ENCODE data around the gene PNLIPRP2.

The PNLIPRP2 gene

DNA sequence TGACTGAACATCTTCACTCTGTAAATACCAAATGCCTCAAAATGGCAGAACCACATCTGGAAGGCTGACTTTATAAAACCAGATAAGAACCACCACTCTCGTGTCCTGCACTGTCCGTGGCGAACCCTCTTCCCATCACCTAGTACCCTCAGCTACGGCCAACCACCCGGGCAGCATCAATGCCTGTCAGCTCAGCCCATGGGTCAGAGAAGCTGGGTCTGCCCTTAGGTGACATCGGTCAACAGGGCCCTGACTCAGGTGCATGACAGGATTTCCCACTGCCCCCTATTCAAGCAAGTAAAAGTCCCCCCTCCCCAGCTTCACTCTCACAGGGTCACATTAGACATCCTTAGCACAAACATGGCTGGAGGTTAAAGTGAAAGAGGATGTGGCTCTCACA, 65.1 kb downstream of the PNLIPRP2 start:
- H3K79me1 ChIP-seq (replicated peaks; ENCODE audit: low read length, poor library complexity, severe bottlenecking): peaks cover 34% of the 10 kb centered on the region
- H2AFZ ChIP-seq (ENCODE audit: low read depth, low read length): no peak overlapping the region
- no peak overlapping the region for H4K91ac ChIP-seq (ENCODE audit: low read length)
- no peak for DNase-seq
- no peak overlapping the region for H3K4me3 ChIP-seq (ENCODE audit: insufficient read depth in 1 of 2, low read depth in 1 of 2, low read length in 2 of 2)
- H2BK15ac ChIP-seq (ENCODE audit: low read depth, poor library complexity, severe bottlenecking): no peak overlapping the region
- H2BK12ac ChIP-seq (ENCODE audit: low read length in 2 of 2): no peak overlapping the region
- H3K23ac ChIP-seq (ENCODE audit: low read length in 2 of 2): no peak overlapping the region
- H2BK5ac ChIP-seq (ENCODE audit: low read depth, low read length, poor library complexity, severe bottlenecking): no peak overlapping the region
- H2BK120ac ChIP-seq (ENCODE audit: low read depth, low read length): no peak overlapping the region
- no peak overlapping the region for H2AK5ac ChIP-seq (ENCODE audit: low read length, severe bottlenecking)
- no peak overlapping the region for H3K27ac ChIP-seq (ENCODE audit: low read length, poor library complexity, severe bottlenecking)
- H4K8ac ChIP-seq (ENCODE audit: low read length): no peak overlapping the region
- no peak overlapping the region for H3K14ac ChIP-seq (ENCODE audit: low read length in 2 of 2)
- H3K9ac ChIP-seq (ENCODE audit: low read length): no peak overlapping the region
- no peak overlapping the region for H3K4me2 ChIP-seq (ENCODE audit: low read length, poor library complexity, severe bottlenecking)
- H3K9me3 ChIP-seq (ENCODE audit: control insufficient read depth, low read length): no peaks in the 10 kb centered on the region
- peaks cover 29% of the 10 kb centered on the region for H3K4me1 ChIP-seq (ENCODE audit: control insufficient read depth, insufficient read depth, low read depth, low read length)
- H3K27me3 ChIP-seq (ENCODE audit: control insufficient read depth in 1 of 2, insufficient read depth in 1 of 2, low read length in 2 of 2): no peaks in the 10 kb centered on the region
- 92% methylated on average over 6 of the region's 6 CpGs for WGBS
- no peak overlapping the region for H3K4ac ChIP-seq (ENCODE audit: low read depth in 1 of 2, low read length in 2 of 2)
- H3K18ac ChIP-seq (ENCODE audit: low read depth in 1 of 2, low read length in 2 of 2): no peak overlapping the region
- peaks cover 32 to 69% of the 10 kb centered on the region in 2 experiments for H3K36me3 ChIP-seq (ENCODE audit: control insufficient read depth in 1 of 2, insufficient read depth in 2 of 2, low read depth in 1 of 2, low read length in 2 of 2)

DNA sequence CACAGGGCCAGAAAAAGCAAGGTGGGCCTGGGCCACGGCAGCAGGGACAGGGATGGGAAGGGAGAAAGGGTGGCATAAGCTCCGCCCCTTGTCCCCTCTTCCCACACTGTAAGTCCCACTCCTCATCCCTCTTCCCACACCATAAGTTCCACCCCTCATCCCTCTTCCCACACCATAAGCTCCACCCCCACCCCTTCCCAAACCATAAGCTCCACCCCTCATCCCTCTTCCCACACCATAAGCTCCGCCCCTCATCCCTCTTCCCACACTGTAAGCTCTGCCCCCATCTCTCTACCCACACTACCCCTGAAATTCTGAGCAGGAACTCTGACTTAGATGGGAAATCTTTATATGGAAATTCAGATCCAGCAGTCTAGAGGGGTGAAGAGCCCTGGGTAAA, 65.9 kb downstream of the PNLIPRP2 start:
- no peak overlapping the region for H2AFZ ChIP-seq (ENCODE audit: low read depth, low read length)
- no peak overlapping the region for H3K27ac ChIP-seq (ENCODE audit: low read length, poor library complexity, severe bottlenecking)
- no peak overlapping the region for H4K91ac ChIP-seq (ENCODE audit: low read length)
- no peak overlapping the region for H2BK120ac ChIP-seq (ENCODE audit: low read depth, low read length)
- peaks cover 30% of the 10 kb centered on the region for H3K79me1 ChIP-seq (replicated peaks; ENCODE audit: low read length, poor library complexity, severe bottlenecking)
- H2BK15ac ChIP-seq (ENCODE audit: low read depth, poor library complexity, severe bottlenecking): no peak overlapping the region
- no peak overlapping the region for H4K8ac ChIP-seq (ENCODE audit: low read length)
- no peak overlapping the region for H3K23ac ChIP-seq (ENCODE audit: low read length in 2 of 2)
- H3K4ac ChIP-seq (ENCODE audit: low read depth in 1 of 2, low read length in 2 of 2): no peak overlapping the region
- H3K36me3 ChIP-seq (ENCODE audit: control insufficient read depth in 1 of 2, insufficient read depth in 2 of 2, low read depth in 1 of 2, low read length in 2 of 2): peaks cover 32 to 68% of the 10 kb centered on the region in 2 experiments
- no peak overlapping the region for H2BK12ac ChIP-seq (ENCODE audit: low read length in 2 of 2)
- H2AK5ac ChIP-seq (ENCODE audit: low read length, severe bottlenecking): no peak overlapping the region
- peaks cover 35% of the 10 kb centered on the region for H3K4me1 ChIP-seq (ENCODE audit: control insufficient read depth, insufficient read depth, low read depth, low read length)
- 76% methylated on average over 3 of the region's 3 CpGs for WGBS
- H3K9me3 ChIP-seq (ENCODE audit: control insufficient read depth, low read length): no peaks in the 10 kb centered on the region
- no peak for DNase-seq
- H3K4me2 ChIP-seq (ENCODE audit: low read length, poor library complexity, severe bottlenecking): no peak overlapping the region
- H3K14ac ChIP-seq (ENCODE audit: low read length in 2 of 2): no peak overlapping the region
- no peak overlapping the region for H3K18ac ChIP-seq (ENCODE audit: low read depth in 1 of 2, low read length in 2 of 2)
- no peak overlapping the region for H3K4me3 ChIP-seq (ENCODE audit: insufficient read depth in 1 of 2, low read depth in 1 of 2, low read length in 2 of 2)
- H2BK5ac ChIP-seq (ENCODE audit: low read depth, low read length, poor library complexity, severe bottlenecking): no peak overlapping the region
- no peak overlapping the region for H3K9ac ChIP-seq (ENCODE audit: low read length)
- H3K27me3 ChIP-seq (ENCODE audit: control insufficient read depth in 1 of 2, insufficient read depth in 1 of 2, low read length in 2 of 2): no peaks in the 10 kb centered on the region

DNA sequence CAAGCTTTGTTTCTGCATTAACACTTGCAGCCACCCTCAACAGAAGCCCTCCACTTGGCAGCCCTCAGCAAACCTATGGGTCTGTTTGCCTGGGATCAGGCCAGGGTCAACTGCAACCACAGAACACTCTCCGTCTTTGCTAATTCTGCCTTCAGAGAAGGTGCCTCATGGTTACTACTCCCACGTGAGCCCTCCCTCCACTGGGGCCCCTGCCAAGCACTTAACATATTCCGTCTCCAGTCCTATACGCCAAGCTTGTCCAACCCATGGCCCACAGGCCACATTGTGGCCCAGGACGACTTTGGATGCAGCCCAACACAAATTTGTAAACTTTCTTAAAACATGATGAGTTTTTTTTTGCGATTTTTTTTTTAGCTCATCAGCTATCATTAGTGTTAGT, 66.9 kb downstream of the PNLIPRP2 start:
- no peak overlapping the region for H2AFZ ChIP-seq (ENCODE audit: low read depth, low read length)
- H2AK5ac ChIP-seq (ENCODE audit: low read length, severe bottlenecking): peak overlapping the region; percentile 15
- H4K8ac ChIP-seq (ENCODE audit: low read length): no peak overlapping the region
- no peak overlapping the region for H4K91ac ChIP-seq (ENCODE audit: low read length)
- no peak overlapping the region for H2BK120ac ChIP-seq (ENCODE audit: low read depth, low read length)
- H3K23ac ChIP-seq (ENCODE audit: low read length in 2 of 2): no peak overlapping the region
- WGBS: 72% methylated on average over 5 of the region's 6 CpGs
- H3K27ac ChIP-seq (ENCODE audit: low read length, poor library complexity, severe bottlenecking): no peak overlapping the region
- peaks cover 30% of the 10 kb centered on the region for H3K79me1 ChIP-seq (replicated peaks; ENCODE audit: low read length, poor library complexity, severe bottlenecking)
- no peak overlapping the region for H3K9ac ChIP-seq (ENCODE audit: low read length)
- no peak overlapping the region for H3K4me3 ChIP-seq (ENCODE audit: insufficient read depth in 1 of 2, low read depth in 1 of 2, low read length in 2 of 2)
- no peak overlapping the region for H3K4ac ChIP-seq (ENCODE audit: low read depth in 1 of 2, low read length in 2 of 2)
- H3K18ac ChIP-seq (ENCODE audit: low read depth in 1 of 2, low read length in 2 of 2): peak overlapping the region in 1 of 2 experiments; percentile 26
- H3K14ac ChIP-seq (ENCODE audit: low read length in 2 of 2): no peak overlapping the region
- no peak overlapping the region for H2BK5ac ChIP-seq (ENCODE audit: low read depth, low read length, poor library complexity, severe bottlenecking)
- no peak overlapping the region for H3K4me2 ChIP-seq (ENCODE audit: low read length, poor library complexity, severe bottlenecking)
- no peaks in the 10 kb centered on the region for H3K27me3 ChIP-seq (ENCODE audit: control insufficient read depth in 1 of 2, insufficient read depth in 1 of 2, low read length in 2 of 2)
- H3K36me3 ChIP-seq (ENCODE audit: control insufficient read depth in 1 of 2, insufficient read depth in 2 of 2, low read depth in 1 of 2, low read length in 2 of 2): peaks cover 39 to 71% of the 10 kb centered on the region in 2 experiments
- no peak overlapping the region for H2BK12ac ChIP-seq (ENCODE audit: low read length in 2 of 2)
- peaks cover 40% of the 10 kb centered on the region for H3K4me1 ChIP-seq (ENCODE audit: control insufficient read depth, insufficient read depth, low read depth, low read length)
- no peak overlapping the region for H2BK15ac ChIP-seq (ENCODE audit: low read depth, poor library complexity, severe bottlenecking)
- no peak for DNase-seq
- no peaks in the 10 kb centered on the region for H3K9me3 ChIP-seq (ENCODE audit: control insufficient read depth, low read length)

DNA sequence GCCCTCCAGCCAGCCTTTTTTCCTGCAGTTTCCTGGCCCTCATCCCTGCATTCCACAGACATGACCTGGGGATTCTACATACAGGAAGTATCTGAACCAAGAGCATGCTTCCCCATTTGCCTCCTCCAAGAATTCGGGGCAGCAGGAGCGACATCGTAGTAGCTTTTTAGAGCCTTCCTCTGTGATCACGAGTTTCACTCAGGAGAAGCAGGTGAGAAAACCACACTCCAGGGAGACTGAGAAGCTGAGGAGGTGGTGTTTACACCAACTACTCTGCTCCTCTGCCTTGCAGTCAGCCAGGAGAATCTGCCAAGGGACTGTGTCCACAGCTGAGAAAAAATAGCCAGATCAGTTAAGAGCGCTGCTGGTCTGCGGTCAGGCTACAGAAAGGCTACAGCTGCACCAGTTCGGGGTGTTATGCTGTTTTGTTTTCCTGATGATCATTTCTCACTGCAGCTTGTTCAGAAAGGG, 67.5 kb downstream of the PNLIPRP2 start:
- no peaks in the 10 kb centered on the region for H3K27me3 ChIP-seq (ENCODE audit: control insufficient read depth in 1 of 2, insufficient read depth in 1 of 2, low read length in 2 of 2)
- no peak overlapping the region for H4K8ac ChIP-seq (ENCODE audit: low read length)
- peaks cover 30% of the 10 kb centered on the region for H3K79me1 ChIP-seq (replicated peaks; ENCODE audit: low read length, poor library complexity, severe bottlenecking)
- peak overlapping the region in 1 of 2 experiments; percentile 59 for H3K4me3 ChIP-seq (ENCODE audit: insufficient read depth in 1 of 2, low read depth in 1 of 2, low read length in 2 of 2)
- no peak overlapping the region for H4K91ac ChIP-seq (ENCODE audit: low read length)
- H2AK5ac ChIP-seq (ENCODE audit: low read length, severe bottlenecking): peak overlapping the region; percentile 60
- H3K9ac ChIP-seq (ENCODE audit: low read length): peak overlapping the region; percentile 56
- H3K4me2 ChIP-seq (ENCODE audit: low read length, poor library complexity, severe bottlenecking): no peak overlapping the region
- H2BK12ac ChIP-seq (ENCODE audit: low read length in 2 of 2): no peak overlapping the region
- H3K14ac ChIP-seq (ENCODE audit: low read length in 2 of 2): no peak overlapping the region
- no peak overlapping the region for H3K18ac ChIP-seq (ENCODE audit: low read depth in 1 of 2, low read length in 2 of 2)
- H2BK5ac ChIP-seq (ENCODE audit: low read depth, low read length, poor library complexity, severe bottlenecking): no peak overlapping the region
- H2AFZ ChIP-seq (ENCODE audit: low read depth, low read length): no peak overlapping the region
- peaks cover 44 to 72% of the 10 kb centered on the region in 2 experiments for H3K36me3 ChIP-seq (ENCODE audit: control insufficient read depth in 1 of 2, insufficient read depth in 2 of 2, low read depth in 1 of 2, low read length in 2 of 2)
- peaks cover 36% of the 10 kb centered on the region for H3K4me1 ChIP-seq (ENCODE audit: control insufficient read depth, insufficient read depth, low read depth, low read length)
- DNase-seq: peak; percentile 38
- no peak overlapping the region for H3K4ac ChIP-seq (ENCODE audit: low read depth in 1 of 2, low read length in 2 of 2)
- WGBS: 55% methylated on average over 7 of the region's 7 CpGs
- H2BK15ac ChIP-seq (ENCODE audit: low read depth, poor library complexity, severe bottlenecking): no peak overlapping the region
- H3K23ac ChIP-seq (ENCODE audit: low read length in 2 of 2): no peak overlapping the region
- H3K9me3 ChIP-seq (ENCODE audit: control insufficient read depth, low read length): no peaks in the 10 kb centered on the region
- H2BK120ac ChIP-seq (ENCODE audit: low read depth, low read length): no peak overlapping the region
- H3K27ac ChIP-seq (ENCODE audit: low read length, poor library complexity, severe bottlenecking): peak overlapping the region; percentile 74
